NOMO-1 treated with DMSO at 0.1 percent for 48 hours (cell line): ENCODE data around the gene TMEM190.

Experiments
- DNase-seq: peaks from one replicate; lab custom pipeline; 2025; ENCODE audit not compliant: unreplicated experiment; lab: John Stamatoyannopoulos, UW

TMEM190 gene

GRCh38 chr19:55369653-55370304 lies 6.8 kb upstream of the TMEM190 start:
- no peak for DNase-seq

GRCh38 chr19:55370305-55370988 lies 6.2 kb upstream of the TMEM190 start, which contains the start of gene IL11:
Gene IL11, minus strand, starts transcription at chr19:55370463. Its CDS starts 153 bp downstream, at chr19:55370310.
- no peak for DNase-seq

DNA sequence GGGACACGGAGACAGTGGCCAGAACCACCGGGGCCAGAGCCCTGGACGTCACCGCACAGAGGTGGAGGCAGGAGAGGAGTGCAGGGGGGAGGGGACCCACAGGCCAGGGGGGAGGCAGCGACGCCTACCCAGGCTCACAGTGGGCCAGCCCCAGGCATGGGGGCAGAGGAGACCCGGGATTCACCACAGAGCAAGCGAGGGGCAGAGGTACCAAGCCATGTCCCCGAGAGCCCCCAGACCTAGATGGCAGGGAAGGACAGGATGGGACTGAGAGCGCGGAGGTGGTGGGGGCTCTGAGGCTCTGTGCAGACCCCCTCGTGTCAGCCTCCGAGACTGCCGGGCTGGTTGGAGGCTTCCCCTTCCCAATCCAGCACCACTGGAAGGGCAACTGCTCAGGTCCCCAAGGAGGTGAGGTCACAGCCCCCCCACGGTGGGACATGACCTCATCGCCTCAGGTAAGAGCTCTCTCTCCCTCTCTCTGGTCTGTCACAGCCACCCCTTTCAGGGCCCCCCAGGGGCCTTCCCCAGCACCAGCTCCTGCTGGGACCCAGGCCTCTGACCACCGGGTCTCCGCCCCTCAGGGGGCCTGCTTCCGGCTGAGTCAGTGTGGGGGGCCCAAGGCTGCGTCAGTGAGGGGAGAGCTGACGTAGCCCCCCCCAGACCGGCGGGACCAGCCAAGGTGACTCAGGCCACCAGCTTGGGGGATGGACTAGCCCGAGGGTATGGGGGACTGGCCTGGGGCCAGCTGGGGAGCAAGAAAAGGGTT lies 4.1 kb upstream of the TMEM190 start:
- no peak for DNase-seq

- DNase-seq = no peak
Observed at GRCh38 chr19:55373306-55373992, 3.2 kb upstream of the TMEM190 start.

GRCh38 chr19:55373993-55374757 lies 2.5 kb upstream of the TMEM190 start:
- no peak for DNase-seq

DNA sequence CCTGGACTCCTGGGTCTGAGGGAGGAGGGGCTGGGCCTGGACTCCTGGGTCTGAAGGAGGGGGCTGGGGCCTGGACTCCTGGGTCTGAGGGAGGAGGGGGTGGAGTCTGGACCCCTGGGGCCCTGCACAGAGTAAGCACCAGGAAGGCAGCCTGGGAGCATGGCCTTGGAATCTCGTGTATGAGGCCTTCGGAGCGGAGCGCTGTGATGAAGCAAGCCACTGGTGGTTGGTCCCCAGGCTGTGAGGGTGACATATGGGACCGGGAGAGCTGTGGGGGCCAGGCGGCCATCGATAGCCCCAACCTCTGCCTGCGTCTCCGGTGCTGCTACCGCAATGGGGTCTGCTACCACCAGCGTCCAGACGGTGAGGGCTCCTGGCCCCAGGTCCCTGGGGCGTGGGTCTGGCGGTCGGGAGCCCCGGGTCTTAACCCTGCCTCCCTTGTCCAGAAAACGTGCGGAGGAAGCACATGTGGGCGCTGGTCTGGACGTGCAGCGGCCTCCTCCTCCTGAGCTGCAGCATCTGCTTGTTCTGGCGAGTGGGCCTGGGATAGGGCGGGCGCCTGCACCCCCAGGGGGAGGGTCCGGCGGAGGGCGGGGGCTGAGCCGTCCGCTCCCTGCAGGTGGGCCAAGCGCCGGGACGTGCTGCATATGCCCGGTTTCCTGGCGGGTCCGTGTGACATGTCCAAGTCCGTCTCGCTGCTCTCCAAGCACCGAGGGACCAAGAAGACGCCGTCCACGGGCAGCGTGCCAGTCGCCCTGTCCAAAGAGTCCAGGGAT lies 918 bp downstream of the TMEM190 start:
- DNase-seq = no peak

GRCh38 chr19:55379174-55379573 lies 2.5 kb downstream of the TMEM190 start:
- DNase-seq = no peak

GRCh38 chr19:55382013-55382412 lies 5.4 kb downstream of the TMEM190 start:
- DNase-seq = no peak

- no peak for DNase-seq
Observed at GRCh38 chr19:55382522-55383054, 6.0 kb downstream of the TMEM190 start.

GRCh38 chr19:55383279-55384130 lies 6.9 kb downstream of the TMEM190 start:
- DNase-seq = peak; percentile 56

GRCh38 chr19:55384131-55384919 lies 7.7 kb downstream of the TMEM190 start, which contains the start of gene TMEM238:
Gene TMEM238, minus strand, starts transcription at chr19:55384292. Its CDS starts 33 bp downstream, at chr19:55384259.
- DNase-seq = peak; percentile 50

DNA sequence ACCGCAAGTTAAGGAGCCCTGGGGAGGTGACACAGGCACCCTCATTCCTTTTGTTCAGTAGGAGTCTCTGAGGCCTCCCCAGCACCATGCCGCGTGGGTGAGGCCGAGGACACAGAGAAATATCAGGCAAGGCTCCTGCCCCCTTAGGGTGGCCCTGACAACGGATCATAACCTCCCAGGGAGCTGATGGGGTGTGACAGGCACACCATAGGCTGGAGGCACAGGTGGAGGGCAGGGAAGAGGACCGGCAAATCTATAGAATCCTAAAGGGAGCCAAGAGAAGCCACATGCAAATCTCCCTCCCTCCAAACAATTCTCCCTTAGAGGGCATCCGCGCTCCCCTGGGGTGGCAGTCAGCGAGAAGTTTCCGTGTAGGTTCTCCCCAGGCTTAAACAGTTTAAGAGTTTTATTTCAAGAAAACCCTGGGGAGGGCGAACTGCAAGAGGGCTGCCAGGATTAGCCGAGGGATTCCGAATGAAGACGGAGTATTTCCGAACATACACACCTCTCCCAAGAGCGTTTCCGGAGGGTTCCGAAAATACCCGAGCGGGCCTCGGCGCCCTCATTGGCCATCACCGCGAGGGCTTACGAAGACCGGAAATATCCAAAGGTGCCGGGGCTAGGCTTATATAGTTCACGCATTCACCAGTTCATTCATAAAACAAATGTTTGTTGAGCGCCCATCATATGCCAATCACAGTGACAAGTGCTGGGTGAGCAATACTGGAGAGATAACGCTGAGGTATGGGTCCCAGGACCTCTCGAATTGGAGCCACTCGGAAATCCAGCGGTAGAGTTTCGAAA lies 8.5 kb downstream of the TMEM190 start:
- peak; percentile 92 for DNase-seq

GRCh38 chr19:55385724-55386492 lies 9.3 kb downstream of the TMEM190 start, which contains the start of gene RPL28:
Gene RPL28, plus strand, starts transcription at chr19:55385932. Its CDS starts 426 bp downstream, at chr19:55386358.
- peak; percentile 98 for DNase-seq

DNA sequence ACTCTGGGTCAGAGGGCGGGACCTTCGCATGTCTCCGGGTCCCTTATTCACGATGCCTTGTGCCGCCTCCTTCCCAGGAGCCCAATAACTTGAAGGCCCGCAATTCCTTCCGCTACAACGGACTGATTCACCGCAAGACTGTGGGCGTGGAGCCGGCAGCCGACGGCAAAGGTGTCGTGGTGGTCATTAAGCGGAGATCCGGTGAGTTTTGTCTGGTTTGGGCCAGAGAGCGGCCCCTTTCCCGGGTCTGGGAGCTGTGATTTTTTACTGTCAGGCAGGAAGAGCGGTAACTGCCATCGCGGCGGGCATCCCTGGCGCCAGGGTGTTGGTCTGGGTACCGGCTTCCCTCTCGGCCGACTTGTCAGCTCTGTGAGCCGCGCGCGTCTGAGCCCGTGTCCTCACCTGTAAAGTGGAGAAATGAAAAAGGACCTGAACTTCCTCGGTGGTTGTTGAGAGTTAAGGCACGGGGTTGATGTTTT lies 9.9 kb downstream of the TMEM190 start:
- DNase-seq = no peak

GRCh38 chr19:55387736-55388497 lies 11.3 kb downstream of the TMEM190 start:
- no peak for DNase-seq
